IMR-90 (cell line): ENCODE results near the gene ABCC3. TPM values are rescaled to one million over a fixed set of nuclear protein-coding genes. Genes with fewer than 3 reads are reported as not detected.

Experiments
- ATAC-seq: fragments of 200-7000 bp; cut with Tn5 transposase; 2 replicates; pipeline ENCODE4 v1.9.1; 2020; ENCODE audit warnings: low read depth, mild to moderate bottlenecking, moderate library complexity
- BruUV-seq: library from RNA; stranded (reverse); fragments of 400-500 nt; replicated peaks from 2 replicates; lab custom pipeline; 2021; lab: Mats Ljungman, UMichigan
- CTCF ChIA-PET: fragments of 300-600 bp; formaldehyde crosslinking; extraction: SDS; loops from one replicate; lab custom pipeline; 2021; ENCODE audit warnings: antibody characterized with exemption; lab: Yijun Ruan, JAX
- POLR2A ChIA-PET: fragments of 300-600 bp; sonication (Branson Sonifier 250); formaldehyde crosslinking; loops from one replicate; lab custom pipeline; 2022; ENCODE audit warnings: antibody characterized with exemption; ENCODE audit not compliant: unreplicated experiment; lab: Charles Lee
- DNase-seq: peaks from one replicate; pipeline ENCODE4 v3.0.0; 2013
- H2AFZ ChIP-seq: replicated peaks from 2 replicates; pipeline ENCODE3; 2013; ENCODE audit warnings: low read length, mild to moderate bottlenecking; ENCODE audit not compliant: poor library complexity
- H2AK5ac ChIP-seq: 2 replicates; pipeline ENCODE4 v1.6.1; 2013; ENCODE audit warnings: low read depth, low read length, inconsistent platforms
- H2AK9ac ChIP-seq: replicated peaks from 2 replicates; pipeline ENCODE3; 2013; ENCODE audit warnings: mild to moderate bottlenecking, low read depth, low read length, moderate library complexity; ENCODE audit not compliant: poor library complexity
- H2BK120ac ChIP-seq: 2 replicates; pipeline ENCODE4 v1.6.1; 2013; ENCODE audit warnings: low read depth, low read length, inconsistent platforms
- H2BK15ac ChIP-seq: 3 replicates; pipeline ENCODE4 v1.6.1; 2013; ENCODE audit warnings: low read depth, low read length, inconsistent platforms
- H2BK20ac ChIP-seq: 2 replicates; pipeline ENCODE4 v1.6.1; 2013; ENCODE audit warnings: low read depth, mild to moderate bottlenecking, inconsistent platforms, low read length, moderate library complexity
- H2BK5ac ChIP-seq: 2 replicates; pipeline ENCODE4 v1.6.1; 2013; ENCODE audit warnings: mild to moderate bottlenecking, low read depth, low read length, inconsistent platforms; ENCODE audit not compliant: poor library complexity, severe bottlenecking
- H3K14ac ChIP-seq: replicated peaks from 2 replicates; pipeline ENCODE4 v1.6.1; 2013; ENCODE audit warnings: low read depth, low read length, inconsistent platforms
- H3K18ac ChIP-seq: 2 replicates; pipeline ENCODE4 v1.6.1; 2013; ENCODE audit warnings: low read depth, low read length, control low read depth
- H3K23ac ChIP-seq: 2 replicates; pipeline ENCODE4 v1.6.1; 2013; ENCODE audit warnings: low read depth, low read length, inconsistent platforms
- H3K27ac ChIP-seq: 2 replicates; pipeline ENCODE4 v1.5.1; 2013; ENCODE audit warnings: mild to moderate bottlenecking, control low read depth, low read length; ENCODE audit not compliant: insufficient read depth
- H3K27me3 ChIP-seq: 2 replicates; pipeline ENCODE4 v1.6.1; 2013; ENCODE audit warnings: low read length; ENCODE audit not compliant: control insufficient read depth, insufficient read depth
- H3K36me3 ChIP-seq: 2 replicates; pipeline ENCODE4 v1.6.1; 2013; ENCODE audit warnings: low read length, mixed read lengths; ENCODE audit not compliant: control insufficient read depth, insufficient read depth
- H3K4ac ChIP-seq: 2 replicates; pipeline ENCODE4 v1.6.1; 2013; ENCODE audit warnings: low read depth, low read length, inconsistent platforms
- H3K4me1 ChIP-seq: 2 replicates; pipeline ENCODE4 v1.6.1; 2013; ENCODE audit warnings: low read length, mixed read lengths; ENCODE audit not compliant: control insufficient read depth, insufficient read depth
- H3K4me2 ChIP-seq: 2 replicates; pipeline ENCODE4 v1.6.1; 2013; ENCODE audit warnings: low read depth, mild to moderate bottlenecking, control low read depth, low read length, moderate library complexity
- H3K4me3 ChIP-seq: 2 replicates; pipeline ENCODE4 v1.5.1; 2013; ENCODE audit warnings: low read depth, mild to moderate bottlenecking, control low read depth, low read length, moderate library complexity; ENCODE audit not compliant: insufficient read depth
- H3K56ac ChIP-seq: 2 replicates; pipeline ENCODE4 v1.6.1; 2013; ENCODE audit warnings: low read length, inconsistent platforms; ENCODE audit not compliant: insufficient read depth; ENCODE audit errors: extremely low read depth
- H3K79me1 ChIP-seq, 2 experiments: 2 replicates each; pipeline ENCODE4 v1.6.1; 2013; ENCODE audit warnings: low read length in 2 of 2, inconsistent platforms in 1 of 2, low read depth in 1 of 2
- H3K9ac ChIP-seq: 2 replicates; pipeline ENCODE4 v1.6.1; 2013; ENCODE audit warnings: low read depth, low read length, control low read depth
- H3K9me1 ChIP-seq: 2 replicates; pipeline ENCODE4 v1.6.1; 2013; ENCODE audit warnings: low read length, inconsistent platforms; ENCODE audit not compliant: insufficient read depth
- H3K9me3 ChIP-seq: 2 replicates; pipeline ENCODE4 v1.6.1; 2013; ENCODE audit warnings: low read length; ENCODE audit not compliant: control insufficient read depth, insufficient read depth
- H4K20me1 ChIP-seq: 2 replicates; pipeline ENCODE4 v1.6.1; 2013; ENCODE audit warnings: low read length, inconsistent platforms; ENCODE audit not compliant: insufficient read depth
- H4K5ac ChIP-seq: 2 replicates; pipeline ENCODE4 v1.6.1; 2013; ENCODE audit warnings: mild to moderate bottlenecking, low read depth, low read length, control low read depth
- H4K8ac ChIP-seq, 2 experiments: 2 replicates each; pipeline ENCODE4 v1.6.1; 2013; ENCODE audit warnings: low read depth in 2 of 2, low read length in 2 of 2, control low read depth in 1 of 2, inconsistent platforms in 1 of 2
- H4K91ac ChIP-seq: 2 replicates; pipeline ENCODE4 v1.6.1; 2013; ENCODE audit warnings: low read depth, low read length, inconsistent platforms; ENCODE audit not compliant: insufficient read depth
- BHLHE40 ChIP-seq: fragments of 150-350 bp; IDR thresholded peaks from 2 replicates; pipeline ENCODE4 v1.6.1; 2016; ENCODE audit warnings: mild to moderate bottlenecking, low read depth, low read length
- CEBPB ChIP-seq: IDR thresholded peaks from 2 replicates; pipeline ENCODE4 v1.6.1; 2012; ENCODE audit warnings: low read depth, low read length, improper control_type of control experiment
- CHD1 ChIP-seq: IDR thresholded peaks from 2 replicates; pipeline ENCODE4 v1.6.1; 2012; ENCODE audit warnings: low read depth, low read length, improper control_type of control experiment
- CTCF ChIP-seq: conservative IDR thresholded peaks from 2 replicates; pipeline ENCODE4 v1.5.1; 2012; ENCODE audit warnings: mild to moderate bottlenecking, low read depth, low read length, improper control_type of control experiment
- FOS ChIP-seq: fragments of 150-350 bp; IDR thresholded peaks from 2 replicates; pipeline ENCODE4 v1.6.1; 2016; ENCODE audit warnings: low read depth, low read length
- MAFK ChIP-seq: IDR thresholded peaks from 2 replicates; pipeline ENCODE4 v1.6.1; 2012; ENCODE audit warnings: low read depth, low read length, improper control_type of control experiment
- MAZ ChIP-seq: IDR thresholded peaks from 2 replicates; pipeline ENCODE4 v1.6.1; 2012; ENCODE audit warnings: low read depth, mild to moderate bottlenecking, low read length, improper control_type of control experiment, moderate library complexity, borderline replicate concordance
- MXI1 ChIP-seq: IDR thresholded peaks from 2 replicates; pipeline ENCODE4 v1.6.1; 2012; ENCODE audit warnings: low read depth, mild to moderate bottlenecking, low read length, moderate library complexity, borderline replicate concordance
- NFE2L2 ChIP-seq: fragments of 150-350 bp; IDR thresholded peaks from 2 replicates; pipeline ENCODE4 v1.6.1; 2016; ENCODE audit warnings: low read depth, mild to moderate bottlenecking, low read length
- POLR2A ChIP-seq: IDR thresholded peaks from 2 replicates; pipeline ENCODE4 v1.6.1; 2012; ENCODE audit warnings: mild to moderate bottlenecking, low read depth, low read length
- RAD21 ChIP-seq: IDR thresholded peaks from 2 replicates; pipeline ENCODE4 v1.6.1; 2012; ENCODE audit warnings: low read length, improper control_type of control experiment
- RCOR1 ChIP-seq: IDR thresholded peaks from 2 replicates; pipeline ENCODE4 v1.6.1; 2012; ENCODE audit warnings: mild to moderate bottlenecking, low read length, improper control_type of control experiment; ENCODE audit not compliant: insufficient replicate concordance
- RFX5 ChIP-seq: IDR thresholded peaks from 2 replicates; pipeline ENCODE4 v1.8.0; 2012; ENCODE audit warnings: low read depth, mild to moderate bottlenecking, low read length, moderate library complexity
- SMC3 ChIP-seq: fragments of 150-350 bp; IDR thresholded peaks from 2 replicates; pipeline ENCODE4 v1.6.1; 2016; ENCODE audit warnings: low read depth, mild to moderate bottlenecking, antibody characterized with exemption, low read length, moderate library complexity
- USF2 ChIP-seq: fragments of 150-350 bp; IDR thresholded peaks from 2 replicates; pipeline ENCODE4 v1.6.1; 2017; ENCODE audit warnings: mild to moderate bottlenecking, antibody characterized with exemption, low read length, low read depth
- WGBS, 2 experiments: methylation state at CpG; one replicate each; pipeline versions ENCODE4 v1.1.5 to v1.1.7; 2013; ENCODE audit warnings: missing lambda C conversion rate in 2 of 2; ENCODE audit not compliant: insufficient read length in 1 of 2; ENCODE audit errors: extremely low coverage in 2 of 2; 5-methylcytosine and 5-hydroxymethylcytosine counted together
- dilution Hi-C: fragments of 300-500 bp; cut with HindIII; formaldehyde crosslinking; loops from one replicate; pipeline ENCODE4 v1.14.3; 2018; ENCODE audit warnings: low sequenced_read_pairs; ENCODE audit not compliant: unreplicated experiment
- in situ Hi-C: fragments of 300-500 bp; cut with MboI; formaldehyde crosslinking; loops from 3 replicates; pipeline ENCODE4 v1.14.3; 2019; ENCODE audit warnings: low sequenced_read_pairs, inconsistent platforms, mixed read lengths
- intact Hi-C: fragments of 100-400 bp; cut with micrococcal nuclease; formaldehyde crosslinking; loops from 2 replicates; pipeline ENCODE4 v1.10.0; 2022
- polyA plus RNA-seq, 3 experiments: library from polyadenylated mRNA; depleted of rRNA; stranded (reverse); fragments of >200 nt; gene quantifications; 2 replicates each; pipeline ENCODE4 v1.2.3, GENCODE V29; 2012; ENCODE audit warnings: low replicate concordance in 1 of 3
- total RNA-seq: library from RNA; depleted of rRNA; stranded (reverse); fragments of >200 nt; gene quantifications from 2 replicates; pipeline ENCODE4 v1.2.3, GENCODE V29; 2012
- TF ChIP-seq, protein P1 (sequence below): fragments of 150-350 bp; IDR thresholded peaks from 2 replicates; pipeline ENCODE4 v1.6.1; 2016; ENCODE audit warnings: low read depth, mild to moderate bottlenecking, low read length, moderate library complexity, borderline replicate concordance

Gene ABCC3
- total and polyA plus RNA-seq, 2 of the 4 experiments (the other 2 are of a cell fraction), result 3.2 to 6.6 TPM

- 62% methylated on average over 4 of the region's 7 CpGs; no CpG with 5 or more reads in 1 of the 2 experiments for WGBS, 2 experiments
- H2BK120ac ChIP-seq, result no peak overlapping the region
- no peak for ATAC-seq
- no peak overlapping the region for H3K9ac ChIP-seq
- ChIA-PET POLR2A (no interaction called here), CTCF (interaction anchor here (0.7 to 2.3 kb wide), 2 partner anchors 64 to 74 kb away, joined by 4 to 8 read pairs; partner anchors contain the start of gene CACNA1G)
- no peak overlapping the region for H3K4me2 ChIP-seq
- dilution Hi-C loops (no loop called here), in situ Hi-C loops (no loop called here), intact Hi-C loops (no loop called here)
- H3K4me3 ChIP-seq, result no peak overlapping the region
- BruUV-seq, result no TSS peak
- no peak overlapping the region for H3K18ac ChIP-seq
- no peaks in the 10 kb centered on the region for H4K20me1 ChIP-seq
- H4K8ac ChIP-seq, result no peak overlapping the region
- H3K23ac ChIP-seq, result no peak overlapping the region
- H3K56ac ChIP-seq, result no peak overlapping the region
- TF ChIP-seq POLR2A, result no peak
- no peak for TF ChIP-seq RCOR1
- no peak for TF ChIP-seq CEBPB
- no peak for TF ChIP-seq MXI1
- TF ChIP-seq USF2, result no peak
- no peak for TF ChIP-seq MAZ
- TF ChIP-seq CHD1, result no peak
- TF ChIP-seq SMC3, result no peak
- TF ChIP-seq, protein P1, sequence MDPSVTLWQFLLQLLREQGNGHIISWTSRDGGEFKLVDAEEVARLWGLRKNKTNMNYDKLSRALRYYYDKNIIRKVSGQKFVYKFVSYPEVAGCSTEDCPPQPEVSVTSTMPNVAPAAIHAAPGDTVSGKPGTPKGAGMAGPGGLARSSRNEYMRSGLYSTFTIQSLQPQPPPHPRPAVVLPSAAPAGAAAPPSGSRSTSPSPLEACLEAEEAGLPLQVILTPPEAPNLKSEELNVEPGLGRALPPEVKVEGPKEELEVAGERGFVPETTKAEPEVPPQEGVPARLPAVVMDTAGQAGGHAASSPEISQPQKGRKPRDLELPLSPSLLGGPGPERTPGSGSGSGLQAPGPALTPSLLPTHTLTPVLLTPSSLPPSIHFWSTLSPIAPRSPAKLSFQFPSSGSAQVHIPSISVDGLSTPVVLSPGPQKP, result no peak
- no peak for TF ChIP-seq BHLHE40
- TF ChIP-seq FOS, result no peak
- no peak for TF ChIP-seq MAFK
- TF ChIP-seq CTCF, result no peak
- no peak for TF ChIP-seq RFX5
- TF ChIP-seq RAD21, result no peak
- TF ChIP-seq NFE2L2, result no peak
- no peak for DNase-seq
- no peaks in the 10 kb centered on the region for H3K79me1 ChIP-seq
- no peak overlapping the region for H3K14ac ChIP-seq
- peaks cover 7% of the 10 kb centered on the region; the same call in 1 of the 2 replicates for H3K27me3 ChIP-seq
- H3K36me3 ChIP-seq, result no peaks in the 10 kb centered on the region
- no peaks in the 10 kb centered on the region for H3K9me3 ChIP-seq
- H3K27ac ChIP-seq, result no peak overlapping the region
- H2AK9ac ChIP-seq, result no peak overlapping the region
- no peak overlapping the region for H4K5ac ChIP-seq
- H3K4me1 ChIP-seq, result peaks cover 5% of the 10 kb centered on the region
- H2AK5ac ChIP-seq, result no peak overlapping the region
- H3K4ac ChIP-seq, result no peak overlapping the region
- no peak overlapping the region for H2BK15ac ChIP-seq
- H3K9me1 ChIP-seq, result no peaks in the 10 kb centered on the region
- H2AFZ ChIP-seq, result no peak overlapping the region
- H4K91ac ChIP-seq, result no peak overlapping the region
- H2BK20ac ChIP-seq, result no peak overlapping the region
- H2BK5ac ChIP-seq, result no peak overlapping the region
Measured at GRCh38 chr17:50624321-50624934, 10.3 kb upstream of the ABCC3 start.
